A549 (cell line): ENCODE measurements around the gene SLC1A2. TPM values are rescaled to one million over a fixed set of nuclear protein-coding genes. Genes with fewer than 3 reads are reported as not detected.

Experiments used
- ATAC-seq, 2 experiments: fragments of 200-7000 bp in 1 of 2; fragments of >200 bp in 1 of 2; cut with Nextera tagmentation in 1 of 2; cut with Tn5 transposase in 1 of 2; 3 replicates each; pipeline versions ENCODE4 v1.8.0 to v1.9.1; 2018 to 2020; ENCODE audit warnings: mild to moderate bottlenecking in 1 of 2, moderate library complexity in 1 of 2
- CTCF ChIA-PET: fragments of 300-600 bp; sonication (Branson Sonifier 250); formaldehyde crosslinking; extraction: SDS; loops from one replicate; lab custom pipeline; 2021; ENCODE audit warnings: antibody characterized with exemption, inconsistent platforms; lab: Yijun Ruan, JAX
- POLR2A ChIA-PET: fragments of 350-600 bp; formaldehyde crosslinking; extraction: SDS; loops from one replicate; lab custom pipeline; 2021; ENCODE audit warnings: antibody characterized with exemption, inconsistent platforms; lab: Yijun Ruan, JAX
- DNase-seq, 2 experiments: peaks; one replicate each; pipeline versions ENCODE4 v3.0.0 to v3.0.0-alpha.2; 2011 to 2016; ENCODE audit warnings: low read depth in 1 of 2, low spot score in 1 of 2
- FAIRE-seq: peaks from 2 replicates; lab custom pipeline; 2011; peaks lifted over from hg19 to GRCh38; lab: Jason Lieb, UNC
- H3K27ac ChIP-seq, 2 experiments: fragments of >200 bp; sonication (Bioruptor Twin); formaldehyde crosslinking; 3 replicates each; pipeline ENCODE4 v1.5.1; 2016 to 2017
- H3K4me1 ChIP-seq: fragments of >200 bp; sonication (Bioruptor Twin); formaldehyde crosslinking; 3 replicates; pipeline ENCODE4 v1.6.1; 2016
- H3K4me2 ChIP-seq: fragments of >200 bp; sonication (Bioruptor Twin); formaldehyde crosslinking; 3 replicates; pipeline ENCODE4 v1.6.1; 2016
- H3K4me3 ChIP-seq: fragments of >200 bp; sonication (Bioruptor Twin); formaldehyde crosslinking; 3 replicates; pipeline ENCODE4 v1.5.1; 2016
- H3K9me3 ChIP-seq: fragments of >200 bp; sonication (Bioruptor Twin); formaldehyde crosslinking; 3 replicates; pipeline ENCODE4 v1.6.1; 2016
- BHLHE40 ChIP-seq: IDR thresholded peaks from 2 replicates; pipeline ENCODE4 v1.6.1; 2012; ENCODE audit warnings: low read depth, low read length, inconsistent platforms
- CBX2 ChIP-seq: fragments of 200-600 bp; sonication (generic); IDR thresholded peaks from 2 replicates; pipeline ENCODE4 v1.6.1; 2016; ENCODE audit warnings: low read depth, mild to moderate bottlenecking, borderline replicate concordance
- CHD2 ChIP-seq: fragments of 150-350 bp; IDR thresholded peaks from 2 replicates; pipeline ENCODE4 v1.6.1; 2014; ENCODE audit warnings: low read length; ENCODE audit not compliant: partially characterized antibody
- E2F6 ChIP-seq: IDR thresholded peaks from 2 replicates; pipeline ENCODE4 v1.6.1; 2012; ENCODE audit warnings: low read depth, borderline replicate concordance
- EP300 ChIP-seq, 2 experiments: fragments of >200 bp; sonication (Bioruptor Twin); formaldehyde crosslinking; IDR thresholded peaks; 2 replicates in 1 of 2; 3 replicates in 1 of 2; pipeline ENCODE4 v1.6.1; 2016 to 2017
- ESRRA ChIP-seq: fragments of 150-350 bp; IDR thresholded peaks from 2 replicates; pipeline ENCODE4 v1.6.1; 2014; ENCODE audit warnings: mild to moderate bottlenecking, low read length, borderline replicate concordance
- FOSB ChIP-seq: fragments of 250-450 bp; sonication (Bioruptor Pico); IDR thresholded peaks from 2 replicates; pipeline ENCODE4 v1.5.0; 2020; ENCODE audit warnings: mild to moderate bottlenecking, moderate library complexity
- HEYL ChIP-seq: fragments of 250-450 bp; sonication (Bioruptor Pico); IDR thresholded peaks from 2 replicates; pipeline ENCODE4 v1.8.0; 2021; ENCODE audit warnings: mild to moderate bottlenecking, moderate library complexity
- HMGXB4 ChIP-seq: fragments of 250-450 bp; sonication (Bioruptor Pico); IDR thresholded peaks from 2 replicates; pipeline ENCODE4 v1.5.0; 2021; ENCODE audit warnings: mild to moderate bottlenecking, moderate library complexity, borderline replicate concordance
- HOXA7 ChIP-seq: fragments of 250-450 bp; sonication (Bioruptor Pico); IDR thresholded peaks from 2 replicates; pipeline ENCODE4 v1.5.0; 2020; ENCODE audit warnings: mild to moderate bottlenecking, moderate library complexity
- HOXB13 ChIP-seq: fragments of 250-450 bp; sonication (Bioruptor Pico); IDR thresholded peaks from 2 replicates; pipeline ENCODE4 v1.5.0; 2020; ENCODE audit warnings: low read depth, mild to moderate bottlenecking, moderate library complexity
- HOXB5 ChIP-seq: fragments of 250-450 bp; sonication (Bioruptor Pico); IDR thresholded peaks from 2 replicates; pipeline ENCODE4 v1.5.0; 2020; ENCODE audit warnings: mild to moderate bottlenecking, moderate library complexity
- JUN ChIP-seq, 2 experiments: fragments of >200 bp; sonication (Bioruptor Twin); formaldehyde crosslinking; IDR thresholded peaks; 2 replicates in 1 of 2; 3 replicates in 1 of 2; pipeline ENCODE4 v1.6.1; 2016 to 2017
- KDM1A ChIP-seq: fragments of 200-600 bp; sonication (generic); IDR thresholded peaks from 2 replicates; pipeline ENCODE4 v1.6.1; 2016; ENCODE audit warnings: low read depth, mild to moderate bottlenecking
- KDM5A ChIP-seq: fragments of 200-600 bp; sonication (generic); IDR thresholded peaks from 2 replicates; pipeline ENCODE4 v1.6.1; 2016; ENCODE audit warnings: antibody characterized with exemption, mild to moderate bottlenecking
- MAX ChIP-seq: IDR thresholded peaks from 2 replicates; pipeline ENCODE4 v1.6.1; 2012
- MAZ ChIP-seq: fragments of 150-350 bp; IDR thresholded peaks from 2 replicates; pipeline ENCODE4 v1.6.1; 2014; ENCODE audit warnings: antibody characterized with exemption, low read depth, low read length, borderline replicate concordance
- MYC ChIP-seq: IDR thresholded peaks from 2 replicates; pipeline ENCODE4 v1.6.1; 2012; ENCODE audit warnings: mild to moderate bottlenecking, inconsistent platforms, low read length, improper control_type of control experiment, borderline replicate concordance
- NPAS2 ChIP-seq: fragments of 250-450 bp; sonication (Bioruptor Pico); IDR thresholded peaks from 2 replicates; pipeline ENCODE4 v1.8.0; 2022; ENCODE audit warnings: mild to moderate bottlenecking, moderate library complexity, borderline replicate concordance
- RARB ChIP-seq: fragments of 250-450 bp; sonication (Bioruptor Pico); IDR thresholded peaks from 2 replicates; pipeline ENCODE4 v1.8.0; 2021; ENCODE audit warnings: mild to moderate bottlenecking, moderate library complexity
- RFX5 ChIP-seq: fragments of 450-650 bp; IDR thresholded peaks from 2 replicates; pipeline ENCODE4 v1.7.1; 2014; ENCODE audit warnings: antibody characterized with exemption, mild to moderate bottlenecking, moderate library complexity
- SMC3 ChIP-seq: fragments of >200 bp; sonication (Bioruptor Twin); formaldehyde crosslinking; IDR thresholded peaks from 3 replicates; pipeline ENCODE4 v1.6.1; 2018; ENCODE audit warnings: inconsistent platforms
- TFCP2L1 ChIP-seq: fragments of 250-450 bp; sonication (Bioruptor Pico); IDR thresholded peaks from 2 replicates; pipeline ENCODE4 v1.5.0; 2021; ENCODE audit warnings: mild to moderate bottlenecking
- TP53 ChIP-seq: fragments of 250-450 bp; sonication (Bioruptor Pico); IDR thresholded peaks from 2 replicates; pipeline ENCODE4 v1.5.0; 2021; ENCODE audit warnings: mild to moderate bottlenecking, moderate library complexity
- USF2 ChIP-seq: fragments of 450-650 bp; IDR thresholded peaks from 2 replicates; pipeline ENCODE4 v1.6.1; 2014; ENCODE audit warnings: antibody characterized with exemption
- ZC3H11A ChIP-seq: fragments of 450-650 bp; IDR thresholded peaks from 2 replicates; pipeline ENCODE4 v1.6.1; 2014; ENCODE audit warnings: antibody characterized with exemption, mild to moderate bottlenecking
- ZNF302 ChIP-seq: fragments of 250-450 bp; sonication (Bioruptor Pico); IDR thresholded peaks from 2 replicates; pipeline ENCODE4 v1.9.0; 2021; ENCODE audit warnings: inconsistent platforms, mild to moderate bottlenecking, moderate library complexity
- WGBS: methylation state at CpG from one replicate; pipeline ENCODE4 v1.1.6; 2017; ENCODE audit errors: missing lambda C conversion rate; 5-methylcytosine and 5-hydroxymethylcytosine counted together
- polyA plus RNA-seq, 4 experiments: library from polyadenylated mRNA; depleted of rRNA in 3 of 4; stranded (reverse); fragments of >200 nt; fragmentation: RNase III in 1 of 4; extraction: RNeasy Plus Mini Kit Qiagen cat#74134 plus additional on column Dnase treatment in 1 of 4; gene quantifications; 2 replicates in 3 of 4; 3 replicates in 1 of 4; pipeline ENCODE4 v1.2.3, GENCODE V29; 2011 to 2017
- TF ChIP-seq, protein P1 (sequence below): fragments of >200 bp; sonication (Bioruptor Twin); formaldehyde crosslinking; IDR thresholded peaks from 2 replicates; pipeline ENCODE4 v1.6.1; 2016
- TF ChIP-seq, protein P2 (sequence below): fragments of >200 bp; sonication (Bioruptor Twin); formaldehyde crosslinking; IDR thresholded peaks from 3 replicates; pipeline ENCODE4 v1.6.1; 2016
- TF ChIP-seq, protein P3 (sequence below): fragments of 250-450 bp; sonication (Bioruptor Pico); IDR thresholded peaks from 2 replicates; pipeline ENCODE4 v1.5.0; 2020; ENCODE audit warnings: low read depth, mild to moderate bottlenecking, moderate library complexity

The SLC1A2 gene
- polyA plus RNA-seq, 2 of the 4 experiments (the other 2 are of a cell fraction): 0.01 to 0.14 TPM

DNA sequence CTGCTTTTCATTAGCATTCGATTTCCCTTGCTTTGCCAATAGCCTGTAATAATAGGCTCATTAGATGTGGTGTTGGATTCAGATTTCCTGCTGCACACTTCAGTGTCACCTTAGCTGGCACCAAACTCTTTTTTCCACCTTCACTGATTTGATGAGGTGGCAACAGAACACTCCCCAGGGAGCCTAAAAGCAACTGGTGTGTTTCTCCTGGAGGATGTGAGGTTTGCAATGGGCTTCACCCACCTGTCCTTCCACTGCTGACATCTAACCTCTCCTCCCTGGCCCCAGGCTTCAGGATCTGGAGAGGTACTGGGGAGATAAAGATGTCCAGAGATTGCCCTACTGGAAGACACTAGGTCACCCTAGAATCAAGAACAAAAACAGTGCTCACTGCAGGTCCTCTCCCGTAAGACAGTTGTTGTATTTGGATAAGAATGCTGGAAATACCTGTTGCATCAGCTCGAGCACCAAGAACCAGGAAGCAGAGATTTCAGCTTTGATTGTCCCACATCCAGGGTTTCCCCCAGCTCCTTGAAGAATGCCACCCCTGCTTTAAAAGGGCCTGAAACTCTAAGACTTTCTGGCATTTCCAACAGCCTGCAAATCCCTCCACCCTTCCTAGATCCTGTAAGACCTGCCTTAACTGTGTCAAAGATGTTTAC is 96.9 kb downstream of the SLC1A2 start:
- TF ChIP-seq MYC (no peak), HOXB5 (CRISPR knock-in tag) (no peak), USF2 (no peak), KDM5A (no peak), ZC3H11A (no peak), E2F6 (no peak), SMC3 (no peak), ZNF302 (CRISPR knock-in tag) (no peak), CBX2 (no peak), HMGXB4 (CRISPR knock-in tag) (no peak), FOSB (CRISPR knock-in tag) (no peak), HEYL (no peak), CHD2 (no peak)
- TF ChIP-seq, protein P1, sequence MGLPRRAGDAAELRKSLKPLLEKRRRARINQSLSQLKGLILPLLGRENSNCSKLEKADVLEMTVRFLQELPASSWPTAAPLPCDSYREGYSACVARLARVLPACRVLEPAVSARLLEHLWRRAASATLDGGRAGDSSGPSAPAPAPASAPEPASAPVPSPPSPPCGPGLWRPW: no peak
- Histone ChIP-seq H3K4me1 (no peaks in the 10 kb centered on the region), H3K4me3 (no peak overlapping the region), H3K27ac (0 out of 6 replicates have a peak overlapping the region, but pooled peaks of 1 of the 2 experiments have one; percentile 3), H3K4me2 (no peak overlapping the region), H3K9me3 (no peaks in the 10 kb centered on the region)
- POLR2A ChIA-PET: no interaction called here
- FAIRE-seq: no peak
- no peak for DNase-seq
- CTCF ChIA-PET: interaction anchor here (2.4 kb wide), 1 partner anchor 17 kb away, joined by 6 read pairs; no protein-coding TSS in a partner anchor
- 45% methylated on average over 3 of the region's 3 CpGs for WGBS
- no peak for ATAC-seq

GRCh38 chr11:35321532-35322317 is 97.6 kb downstream of the SLC1A2 start:
- ATAC-seq: no peak
- ChIA-PET POLR2A (no interaction called here), CTCF (interaction anchor here (2.4 kb wide), 1 partner anchor 16 kb away, joined by 6 read pairs; no protein-coding TSS in a partner anchor)
- no peak for DNase-seq
- TF ChIP-seq HOXB13 (CRISPR knock-in tag): no peak
- TF ChIP-seq, protein P2, sequence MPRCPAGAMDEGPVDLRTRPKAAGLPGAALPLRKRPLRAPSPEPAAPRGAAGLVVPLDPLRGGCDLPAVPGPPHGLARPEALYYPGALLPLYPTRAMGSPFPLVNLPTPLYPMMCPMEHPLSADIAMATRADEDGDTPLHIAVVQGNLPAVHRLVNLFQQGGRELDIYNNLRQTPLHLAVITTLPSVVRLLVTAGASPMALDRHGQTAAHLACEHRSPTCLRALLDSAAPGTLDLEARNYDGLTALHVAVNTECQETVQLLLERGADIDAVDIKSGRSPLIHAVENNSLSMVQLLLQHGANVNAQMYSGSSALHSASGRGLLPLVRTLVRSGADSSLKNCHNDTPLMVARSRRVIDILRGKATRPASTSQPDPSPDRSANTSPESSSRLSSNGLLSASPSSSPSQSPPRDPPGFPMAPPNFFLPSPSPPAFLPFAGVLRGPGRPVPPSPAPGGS: no peak
- TF ChIP-seq ZNF302 (CRISPR knock-in tag): no peak
- no peak for TF ChIP-seq RARB (CRISPR knock-in tag)
- TF ChIP-seq NPAS2 (CRISPR knock-in tag): no peak
- TF ChIP-seq EP300 (IDR thresholded peaks at IDR 0.05): no peak
- no peak for TF ChIP-seq KDM1A
- TF ChIP-seq BHLHE40: no peak
- TF ChIP-seq HOXA7 (CRISPR knock-in tag): no peak
- no peak for TF ChIP-seq MAZ
- no peak for TF ChIP-seq TFCP2L1 (CRISPR knock-in tag)
- no peak for TF ChIP-seq MAX
- no peak for TF ChIP-seq ESRRA
- TF ChIP-seq, protein P3, sequence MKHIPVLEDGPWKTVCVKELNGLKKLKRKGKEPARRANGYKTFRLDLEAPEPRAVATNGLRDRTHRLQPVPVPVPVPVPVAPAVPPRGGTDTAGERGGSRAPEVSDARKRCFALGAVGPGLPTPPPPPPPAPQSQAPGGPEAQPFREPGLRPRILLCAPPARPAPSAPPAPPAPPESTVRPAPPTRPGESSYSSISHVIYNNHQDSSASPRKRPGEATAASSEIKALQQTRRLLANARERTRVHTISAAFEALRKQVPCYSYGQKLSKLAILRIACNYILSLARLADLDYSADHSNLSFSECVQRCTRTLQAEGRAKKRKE (CRISPR knock-in tag): no peak
- no peak for TF ChIP-seq FOSB (CRISPR knock-in tag)
- TF ChIP-seq RFX5: no peak
- TF ChIP-seq TP53: no peak
- no peak for TF ChIP-seq JUN (IDR thresholded peaks at IDR 0.05)
- no peak for TF ChIP-seq E2F6
- no peaks in the 10 kb centered on the region for H3K4me1 ChIP-seq
- 59% methylated on average over 11 of the region's 11 CpGs for WGBS
- H3K27ac ChIP-seq: no peak overlapping the region
- FAIRE-seq: no peak
- H3K9me3 ChIP-seq: no peaks in the 10 kb centered on the region
- H3K4me3 ChIP-seq: no peak overlapping the region
- no peak overlapping the region for H3K4me2 ChIP-seq
